Breast epithelium (tissue), 4 donors: ENCODE results near the gene PLPP3. TPM values are rescaled to one million over a fixed set of nuclear protein-coding genes. Genes with fewer than 3 reads are reported as not detected.

ENCODE experiments used
- DNase-seq, 2 donors: peaks; one replicate each; pipeline ENCODE4 v3.0.0-alpha.2; 2019; ENCODE audit warnings: low spot score in 2 of 2
- H3K27ac ChIP-seq, 2 donors: fragments of 200-600 bp; sonication (generic) in 1 of 2; one replicate each; pipeline ENCODE4 v1.5.1; 2016 to 2019; ENCODE audit warnings: mild to moderate bottlenecking in 1 of 2
- H3K27me3 ChIP-seq, 2 donors: fragments of 200-600 bp; sonication (generic) in 1 of 2; one replicate each; pipeline versions ENCODE4 v1.5.1 to v1.6.0; 2017 to 2019; ENCODE audit warnings: control low read depth in 1 of 2, mild to moderate bottlenecking in 1 of 2
- H3K36me3 ChIP-seq: fragments of 200-600 bp; one replicate; pipeline ENCODE4 v1.5.1; 2019
- H3K4me1 ChIP-seq, 2 donors: fragments of 200-600 bp; sonication (generic); one replicate each; pipeline ENCODE4 v1.5.1; 2016 to 2019; ENCODE audit warnings: control low read depth in 1 of 2
- H3K4me3 ChIP-seq, 3 donors: fragments of 200-600 bp; sonication (generic); 1 replicate in 2 of 3; 2 replicates in 1 of 3; pipeline ENCODE4 v1.5.1; 2016 to 2019; ENCODE audit warnings: mild to moderate bottlenecking in 3 of 3, moderate library complexity in 2 of 3
- H3K9me3 ChIP-seq, 2 donors: fragments of 200-600 bp; sonication (generic) in 1 of 2; one replicate each; pipeline ENCODE4 v1.5.1; 2016 to 2019; ENCODE audit warnings: control low read depth in 1 of 2
- CTCF ChIP-seq, 3 donors: fragments of 450-650 bp; IDR thresholded peaks; one replicate each; pipeline ENCODE4 v1.5.1; 2016 to 2017; ENCODE audit warnings: antibody characterized with exemption in 3 of 3, mild to moderate bottlenecking in 3 of 3, moderate library complexity in 3 of 3
- POLR2A ChIP-seq: fragments of 450-650 bp; IDR thresholded peaks from one replicate; pipeline ENCODE4 v1.6.1; 2016; ENCODE audit warnings: antibody characterized with exemption, mild to moderate bottlenecking, moderate library complexity
- POLR2AphosphoS5 ChIP-seq, 3 donors: sonication (generic); formaldehyde crosslinking; IDR thresholded peaks; one replicate each; pipeline ENCODE4 v1.6.1; 2017; ENCODE audit warnings: antibody characterized with exemption in 3 of 3
- intact Hi-C: fragments of 100-400 bp; cut with DNase I; formaldehyde crosslinking; loops from one replicate; pipeline ENCODE4 v1.15.1; 2023; ENCODE audit warnings: low total_unique reads
- total RNA-seq, 3 donors: library from RNA; depleted of rRNA; stranded (reverse); fragments of >200 nt; gene quantifications; one replicate each; pipeline ENCODE4 v1.1.0, GENCODE V29; 2016

PLPP3 gene
- total RNA-seq, 3 donors from 2014 or later: 122 to 275 (median 127) TPM

DNA sequence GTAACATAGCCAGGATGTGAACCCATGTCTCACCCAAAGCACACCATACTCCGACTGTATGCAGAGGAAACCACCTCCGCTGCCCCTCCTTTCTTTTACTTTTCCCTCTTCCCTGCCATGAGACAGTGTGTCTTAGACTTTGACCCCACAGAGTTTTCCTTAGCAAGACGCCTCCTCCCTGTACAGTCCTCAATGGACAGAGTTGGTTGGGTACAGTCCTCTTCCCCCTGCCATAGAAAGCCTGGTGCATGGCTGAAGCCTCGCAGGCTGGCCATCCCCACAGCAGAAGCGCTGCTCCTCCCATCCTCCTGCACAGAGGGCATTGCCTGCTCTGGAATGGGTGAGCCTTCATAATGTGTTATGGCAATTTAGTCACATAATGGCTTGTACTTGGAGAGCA is 127.9 kb downstream of the PLPP3 start:
- H3K4me3 ChIP-seq: no peak overlapping the region
- TF ChIP-seq POLR2A: no peak
- no peak for TF ChIP-seq POLR2AphosphoS5 (IDR thresholded peaks at IDR 0.05)
- no peak for TF ChIP-seq CTCF (IDR thresholded peaks at IDR 0.05)
- H3K36me3 ChIP-seq: no peaks in the 10 kb centered on the region
- DNase-seq: no peak
- H3K4me1 ChIP-seq: no peaks in the 10 kb centered on the region
- H3K27ac ChIP-seq: peak overlapping the region in 1 of 2 donors; percentile 90
- intact Hi-C loops: no loop called here
- H3K9me3 ChIP-seq: no peaks in the 10 kb centered on the region
- H3K27me3 ChIP-seq: no peaks in the 10 kb centered on the region

DNA sequence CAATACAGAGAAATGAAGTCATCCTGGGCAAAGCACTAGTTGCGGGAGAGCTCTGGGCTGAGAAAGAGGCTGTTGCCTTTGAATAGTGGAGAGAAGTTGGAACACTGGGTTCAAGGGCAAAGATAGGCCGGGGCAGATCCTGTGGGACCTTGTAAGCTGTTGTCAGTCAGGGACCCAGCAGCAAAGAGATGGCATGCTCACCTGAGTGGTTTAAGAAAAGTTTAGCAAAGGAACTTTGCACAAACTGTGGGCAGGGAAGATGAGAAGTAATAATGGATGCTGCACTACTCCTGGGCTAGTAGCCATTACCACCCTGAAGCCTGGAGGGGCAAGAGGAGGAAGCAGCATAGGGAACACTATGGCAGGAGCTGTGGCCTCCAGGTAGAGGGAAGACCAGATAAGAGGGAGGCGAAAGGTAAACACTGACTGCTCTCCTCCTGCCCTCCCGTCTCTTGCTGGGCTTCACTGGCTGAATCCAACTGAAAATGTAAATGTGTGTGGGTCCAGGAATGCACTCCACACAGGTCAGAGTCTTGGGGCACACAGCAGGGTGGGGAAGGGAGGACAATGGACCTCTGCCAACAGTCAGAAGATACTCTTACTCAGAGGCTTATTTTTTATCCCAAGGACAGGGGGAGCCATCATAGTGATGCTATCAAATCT is 129.2 kb downstream of the PLPP3 start:
- Histone ChIP-seq H3K4me1 (no peaks in the 10 kb centered on the region), H3K27ac (no peak overlapping the region), H3K4me3 (no peak overlapping the region), H3K27me3 (no peaks in the 10 kb centered on the region), H3K9me3 (no peaks in the 10 kb centered on the region), H3K36me3 (no peaks in the 10 kb centered on the region)
- TF ChIP-seq POLR2AphosphoS5 (IDR thresholded peaks at IDR 0.05) (no peak), CTCF (IDR thresholded peaks at IDR 0.05) (no peak), POLR2A (no peak)
- no peak for DNase-seq
- intact Hi-C loops: no loop called here

- H3K27me3 ChIP-seq: no peaks in the 10 kb centered on the region
- intact Hi-C loops: no loop called here
- no peaks in the 10 kb centered on the region for H3K4me1 ChIP-seq
- no peak overlapping the region for H3K4me3 ChIP-seq
- no peaks in the 10 kb centered on the region for H3K9me3 ChIP-seq
- DNase-seq: no peak
- H3K27ac ChIP-seq: no peak overlapping the region
- H3K36me3 ChIP-seq: no peaks in the 10 kb centered on the region
- TF ChIP-seq POLR2AphosphoS5 (IDR thresholded peaks at IDR 0.05): peak in 1 of 3 donors; percentile 48
- TF ChIP-seq CTCF (IDR thresholded peaks at IDR 0.05): no peak
Measured at GRCh38 chr1:56448529-56449300, 130.6 kb downstream of the PLPP3 start.

DNA sequence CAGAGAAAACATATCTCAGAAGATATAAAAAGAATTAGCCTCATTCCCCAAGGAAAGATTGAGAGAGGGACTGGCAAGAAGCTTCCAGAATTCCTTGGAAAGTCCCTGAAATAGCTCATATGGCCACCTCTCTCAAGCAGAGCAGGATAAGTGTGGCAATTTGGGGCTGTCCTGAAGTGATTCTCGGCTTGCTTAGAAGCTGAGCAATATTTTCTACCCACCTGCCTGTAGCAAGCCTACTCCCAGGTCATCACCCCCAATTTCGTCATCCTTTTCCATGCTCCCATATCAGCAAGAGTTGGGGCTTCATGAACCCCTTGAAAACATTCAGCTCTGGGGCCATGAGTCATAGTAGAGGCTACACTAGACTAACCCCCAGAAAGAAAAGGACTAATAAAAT is 131.5 kb downstream of the PLPP3 start:
- H3K4me1 ChIP-seq: no peaks in the 10 kb centered on the region
- H3K27ac ChIP-seq: no peak overlapping the region
- intact Hi-C loops: no loop called here
- H3K9me3 ChIP-seq: no peaks in the 10 kb centered on the region
- DNase-seq: no peak
- no peaks in the 10 kb centered on the region for H3K27me3 ChIP-seq
- H3K36me3 ChIP-seq: no peaks in the 10 kb centered on the region
- TF ChIP-seq POLR2AphosphoS5 (IDR thresholded peaks at IDR 0.05): no peak
- TF ChIP-seq CTCF (IDR thresholded peaks at IDR 0.05): no peak
- TF ChIP-seq POLR2A: no peak
- H3K4me3 ChIP-seq: no peak overlapping the region

GRCh38 chr1:56446531-56447098 is 132.7 kb downstream of the PLPP3 start:
- Histone ChIP-seq H3K4me3 (no peak overlapping the region), H3K27ac (no peak overlapping the region), H3K4me1 (no peaks in the 10 kb centered on the region), H3K27me3 (no peaks in the 10 kb centered on the region), H3K9me3 (no peaks in the 10 kb centered on the region), H3K36me3 (no peaks in the 10 kb centered on the region)
- TF ChIP-seq POLR2A (no peak), POLR2AphosphoS5 (IDR thresholded peaks at IDR 0.05) (peak in 2 of 3 donors; percentile 31 to 97)
- intact Hi-C loops: no loop called here
- no peak for DNase-seq
